ENCODE measurements around the gene TBC1D16. TPM values are rescaled to one million over a fixed set of nuclear protein-coding genes. Genes with fewer than 3 reads are reported as not detected.

The TBC1D16 gene
- total and polyA plus RNA-seq, 11 donors = 5.3 to 22.1 (median 17.4) TPM

DNA sequence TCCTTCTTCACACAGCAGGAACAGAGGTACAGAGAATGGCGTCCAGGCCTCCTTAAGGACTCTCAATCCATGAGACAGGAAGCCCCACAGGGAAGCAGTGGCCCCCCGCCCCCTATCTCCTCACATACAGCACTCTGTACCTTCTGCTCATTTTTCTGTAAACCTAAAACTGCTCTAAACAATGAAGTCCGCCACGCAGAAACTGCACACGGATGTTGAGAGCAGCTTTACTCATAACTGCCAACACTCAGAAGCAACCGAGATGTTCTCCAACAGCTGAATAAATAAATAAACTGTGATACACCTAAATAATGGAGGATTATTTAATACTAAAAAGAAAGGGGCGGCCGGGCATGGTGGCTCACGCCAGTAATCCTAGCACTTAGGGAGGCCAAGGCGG lies 9.9 kb downstream of the TBC1D16 start:
- intact Hi-C loops (cut with DNase I) = no loop called here
- Histone ChIP-seq H3K9me3 (no peaks in the 10 kb centered on the region), H3K4me3 (no peak overlapping the region), H3K27me3 (no peaks in the 10 kb centered on the region), H3K27ac (no peak overlapping the region), H3K36me3 (no peaks in the 10 kb centered on the region), H3K4me1 (peaks cover 0 to 29% (median 8%) of the 10 kb centered on the region in 12 donors)
- ATAC-seq = no peak
- TF ChIP-seq POLR2A (IDR thresholded peaks at IDR 0.05) = no peak
- TF ChIP-seq, protein P1, sequence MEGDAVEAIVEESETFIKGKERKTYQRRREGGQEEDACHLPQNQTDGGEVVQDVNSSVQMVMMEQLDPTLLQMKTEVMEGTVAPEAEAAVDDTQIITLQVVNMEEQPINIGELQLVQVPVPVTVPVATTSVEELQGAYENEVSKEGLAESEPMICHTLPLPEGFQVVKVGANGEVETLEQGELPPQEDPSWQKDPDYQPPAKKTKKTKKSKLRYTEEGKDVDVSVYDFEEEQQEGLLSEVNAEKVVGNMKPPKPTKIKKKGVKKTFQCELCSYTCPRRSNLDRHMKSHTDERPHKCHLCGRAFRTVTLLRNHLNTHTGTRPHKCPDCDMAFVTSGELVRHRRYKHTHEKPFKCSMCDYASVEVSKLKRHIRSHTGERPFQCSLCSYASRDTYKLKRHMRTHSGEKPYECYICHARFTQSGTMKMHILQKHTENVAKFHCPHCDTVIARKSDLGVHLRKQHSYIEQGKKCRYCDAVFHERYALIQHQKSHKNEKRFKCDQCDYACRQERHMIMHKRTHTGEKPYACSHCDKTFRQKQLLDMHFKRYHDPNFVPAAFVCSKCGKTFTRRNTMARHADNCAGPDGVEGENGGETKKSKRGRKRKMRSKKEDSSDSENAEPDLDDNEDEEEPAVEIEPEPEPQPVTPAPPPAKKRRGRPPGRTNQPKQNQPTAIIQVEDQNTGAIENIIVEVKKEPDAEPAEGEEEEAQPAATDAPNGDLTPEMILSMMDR (IDR thresholded peaks at IDR 0.05) = no peak
- DNase-seq = no peak
- WGBS, 4 donors = 86 to 89% (median 88%) methylated on average over 10 of the region's 10 CpGs

- Histone ChIP-seq H3K9me3 (no peaks in the 10 kb centered on the region), H3K36me3 (no peaks in the 10 kb centered on the region), H3K27me3 (no peaks in the 10 kb centered on the region), H3K4me1 (peaks cover 0 to 29% (median 8%) of the 10 kb centered on the region in 12 donors), H3K4me3 (no peak overlapping the region), H3K27ac (no peak overlapping the region)
- intact Hi-C loops (cut with DNase I) = no loop called here
- ATAC-seq (no peak), DNase-seq (peak in 1 of 5 donors; percentile 37)
- WGBS, 4 donors = 58 to 68% (median 63%) methylated on average over 7 to 11 of the region's 11 CpGs
- no peak for TF ChIP-seq POLR2A (IDR thresholded peaks at IDR 0.05)
- TF ChIP-seq, protein P1 (IDR thresholded peaks at IDR 0.05) = no peak
These were observed 10.5 kb downstream of the TBC1D16 start for GRCh38 chr17:80025140-80025539.

DNA sequence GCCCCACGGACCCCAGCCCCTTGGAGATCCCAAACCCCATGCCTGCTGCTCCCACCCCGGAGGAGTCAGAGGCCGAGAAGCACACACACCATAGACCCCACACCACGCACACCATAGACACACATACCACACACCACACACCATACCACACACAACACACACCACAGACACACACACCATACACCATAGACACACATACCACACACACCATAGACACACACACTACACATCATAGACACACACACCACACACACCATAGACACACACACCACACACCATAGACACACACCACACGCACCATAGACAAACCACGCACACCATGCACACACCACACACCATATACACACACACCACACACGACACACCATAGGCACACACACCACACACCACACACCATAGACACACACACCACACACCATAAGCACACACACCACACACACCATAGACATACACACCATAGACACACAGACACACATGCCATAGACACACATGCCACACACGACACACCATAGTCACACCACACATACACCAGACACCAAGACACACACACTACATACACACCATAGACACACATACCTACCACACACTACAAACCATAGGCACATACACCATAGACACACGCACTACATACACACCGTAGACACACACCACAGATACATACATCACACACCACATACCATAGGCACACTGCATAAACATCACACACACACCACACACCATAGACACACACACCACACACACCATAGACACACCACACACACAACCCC lies 11.3 kb downstream of the TBC1D16 start:
- intact Hi-C loops (cut with DNase I) = no loop called here
- no peaks in the 10 kb centered on the region for H3K36me3 ChIP-seq
- ATAC-seq (peak in 2 of 4 donors; percentile 3 to 31), DNase-seq (no peak)
- H3K4me3 ChIP-seq = peak overlapping the region in 3 of 12 donors; percentile 28 to 35 (median 30)
- TF ChIP-seq, protein P1 (IDR thresholded peaks at IDR 0.05) = no peak
- TF ChIP-seq POLR2A (IDR thresholded peaks at IDR 0.05) = no peak
- 55 to 78% (median 62%) methylated on average over 9 to 10 of the region's 10 CpGs for WGBS, 4 donors
- peaks cover 0 to 25% (median 5%) of the 10 kb centered on the region in 12 donors for H3K4me1 ChIP-seq
- H3K9me3 ChIP-seq = no peaks in the 10 kb centered on the region
- H3K27me3 ChIP-seq = no peaks in the 10 kb centered on the region
- no peak overlapping the region for H3K27ac ChIP-seq

- Histone ChIP-seq H3K27me3 (no peaks in the 10 kb centered on the region), H3K4me1 (peaks cover 0 to 19% (median 1%) of the 10 kb centered on the region in 12 donors), H3K27ac (no peak overlapping the region), H3K36me3 (no peaks in the 10 kb centered on the region), H3K4me3 (peak overlapping the region in 6 of 12 donors; percentile 3 to 35 (median 24)), H3K9me3 (no peaks in the 10 kb centered on the region)
- WGBS, 4 donors = 58 to 87% (median 81%) methylated on average over 30 to 43 of the region's 43 CpGs
- intact Hi-C loops (cut with DNase I) = no loop called here
- ATAC-seq (peak in 2 of 4 donors; percentile 29 to 34), DNase-seq (peak in 1 of 5 donors; percentile 55)
- TF ChIP-seq POLR2A (IDR thresholded peaks at IDR 0.05) = no peak
- TF ChIP-seq, protein P1 (IDR thresholded peaks at IDR 0.05) = no peak
These were observed 12.0 kb downstream of the TBC1D16 start for GRCh38 chr17:80023481-80024205.
